Iris pigment epithelial cell (primary cell): ENCODE results near the gene AHDC1.

Source experiments
- DNase-seq: peaks from one replicate; pipeline ENCODE4 v3.0.0-alpha.2; 2011; ENCODE audit warnings: low read depth

AHDC1 gene

GRCh38 chr1:27584453-27584852 is 19.5 kb downstream of the AHDC1 start:
- no peak for DNase-seq

- no peak for DNase-seq
Measured at GRCh38 chr1:27583479-27583878, 20.5 kb downstream of the AHDC1 start.

- no peak for DNase-seq
Measured at GRCh38 chr1:27581823-27582243, 22.1 kb downstream of the AHDC1 start.

- no peak for DNase-seq
Measured at GRCh38 chr1:27577504-27578188, 26.3 kb downstream of the AHDC1 start.

GRCh38 chr1:27576806-27577227 is 27.1 kb downstream of the AHDC1 start:
- DNase-seq: no peak

- peak; percentile 40 for DNase-seq
Measured at GRCh38 chr1:27575840-27576331, 28.1 kb downstream of the AHDC1 start.

GRCh38 chr1:27574871-27575831 is 28.8 kb downstream of the AHDC1 start:
- peak; percentile 92 for DNase-seq

GRCh38 chr1:27574001-27574781 is 29.8 kb downstream of the AHDC1 start:
- no peak for DNase-seq

- DNase-seq: no peak
Measured at GRCh38 chr1:27572679-27573426, 31.1 kb downstream of the AHDC1 start.

GRCh38 chr1:27572019-27572678 is 31.8 kb downstream of the AHDC1 start:
- no peak for DNase-seq

GRCh38 chr1:27571439-27572018 is 32.4 kb downstream of the AHDC1 start:
- DNase-seq: no peak

GRCh38 chr1:27570784-27571183 is 33.2 kb downstream of the AHDC1 start:
- DNase-seq: no peak

GRCh38 chr1:27570356-27570755 is 33.6 kb downstream of the AHDC1 start:
- no peak for DNase-seq

- DNase-seq: no peak
Measured at GRCh38 chr1:27569506-27570291, 34.2 kb downstream of the AHDC1 start.

GRCh38 chr1:27569088-27569460 is 34.9 kb downstream of the AHDC1 start:
- no peak for DNase-seq

GRCh38 chr1:27568300-27569087 is 35.5 kb downstream of the AHDC1 start:
- peak; percentile 95 for DNase-seq

- DNase-seq: no peak
Measured at GRCh38 chr1:27567971-27568299, 36.0 kb downstream of the AHDC1 start.

GRCh38 chr1:27567146-27567526 is 36.8 kb downstream of the AHDC1 start:
- no peak for DNase-seq
